HT1080 (cell line): Measurements from ENCODE around the gene TERT. TPM values are rescaled to one million over a fixed set of nuclear protein-coding genes. Genes with fewer than 3 reads are reported as not detected.
"Not testable (repeated sequence)": the region's sequence is repeated elsewhere in the genome, so short reads cannot be mapped to it uniquely, and the experiment has no call there.

ENCODE experiments used
- DNase-seq: peaks from one replicate; pipeline ENCODE4 v3.0.0-alpha.2; 2015; ENCODE audit warnings: low read depth
- total RNA-seq: library from RNA; depleted of rRNA; stranded (reverse); fragments of >200 nt; shearing (Covaris generic); gene quantifications from 2 replicates; pipeline ENCODE4 v1.2.3, GENCODE V29; 2014

TERT gene
- total RNA-seq, 1 experiment from 2014 or later: 10.5 TPM

- no peak for DNase-seq
These were observed 52.0 kb downstream of the TERT start for GRCh38 chr5:1242733-1243486.

DNA sequence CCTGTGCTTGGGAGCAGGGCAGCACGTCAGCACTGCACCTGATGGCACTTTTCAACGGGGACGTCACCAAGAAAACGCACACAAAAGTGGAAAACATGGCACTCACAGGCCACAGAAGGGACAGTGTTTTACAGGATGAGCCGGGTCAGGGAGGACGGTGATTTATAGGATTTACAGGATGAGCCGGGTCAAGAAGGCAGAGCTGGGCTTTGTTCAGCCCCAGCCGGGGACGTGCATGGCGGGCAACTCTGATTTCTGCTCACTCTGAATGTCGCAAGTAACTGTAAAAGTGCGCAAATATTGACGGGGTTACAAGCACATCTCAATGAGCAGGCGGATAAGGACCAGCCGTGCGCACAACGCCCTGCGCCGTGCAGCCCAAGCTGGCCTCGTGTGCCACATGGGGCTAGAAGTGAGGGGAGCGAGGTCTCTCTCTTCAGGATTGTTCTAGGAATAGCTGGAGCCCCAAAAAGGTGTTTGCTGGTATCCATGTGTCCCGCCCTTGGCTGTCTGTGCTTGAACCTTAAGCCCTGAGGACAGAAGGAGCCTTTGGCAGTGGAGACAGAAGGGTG lies 53.3 kb downstream of the TERT start:
- DNase-seq: no peak

DNA sequence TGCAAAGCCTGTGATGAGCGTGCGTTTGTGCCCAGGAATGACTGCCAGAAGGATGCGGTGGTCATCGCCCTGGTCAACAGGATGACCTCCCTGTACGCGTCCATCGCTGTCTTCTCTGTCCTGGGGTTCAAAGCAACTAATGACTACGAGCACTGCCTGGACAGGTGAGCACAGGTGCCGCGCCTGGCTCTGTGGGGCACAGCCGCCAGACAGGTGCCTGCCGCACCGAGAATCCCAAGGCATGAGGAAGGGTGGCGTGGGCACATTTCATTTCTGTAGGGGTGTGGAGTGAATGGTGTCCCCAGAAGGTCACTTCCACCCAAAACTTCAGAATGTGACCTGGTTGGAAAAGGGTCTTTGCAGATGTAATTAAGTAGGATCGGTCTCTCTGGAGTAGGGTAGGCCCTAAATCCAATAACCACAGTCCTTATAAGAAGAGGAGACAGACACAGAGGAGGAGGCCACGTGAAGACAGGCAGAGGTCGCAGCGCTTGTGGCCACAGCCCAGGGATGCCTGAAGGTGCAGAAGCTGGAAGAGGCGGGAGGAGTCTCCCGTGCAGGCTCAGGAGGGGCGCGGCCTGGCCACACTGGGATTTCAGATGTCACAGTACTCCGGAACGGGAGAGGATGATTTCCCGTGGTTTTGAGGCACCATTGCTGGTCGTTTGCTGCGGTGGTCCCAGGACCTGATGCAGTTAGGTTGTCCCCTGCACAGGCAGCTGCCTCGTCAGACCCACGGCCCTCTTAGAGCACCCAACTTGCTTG lies 54.2 kb downstream of the TERT start:
- DNase-seq: no peak

DNA sequence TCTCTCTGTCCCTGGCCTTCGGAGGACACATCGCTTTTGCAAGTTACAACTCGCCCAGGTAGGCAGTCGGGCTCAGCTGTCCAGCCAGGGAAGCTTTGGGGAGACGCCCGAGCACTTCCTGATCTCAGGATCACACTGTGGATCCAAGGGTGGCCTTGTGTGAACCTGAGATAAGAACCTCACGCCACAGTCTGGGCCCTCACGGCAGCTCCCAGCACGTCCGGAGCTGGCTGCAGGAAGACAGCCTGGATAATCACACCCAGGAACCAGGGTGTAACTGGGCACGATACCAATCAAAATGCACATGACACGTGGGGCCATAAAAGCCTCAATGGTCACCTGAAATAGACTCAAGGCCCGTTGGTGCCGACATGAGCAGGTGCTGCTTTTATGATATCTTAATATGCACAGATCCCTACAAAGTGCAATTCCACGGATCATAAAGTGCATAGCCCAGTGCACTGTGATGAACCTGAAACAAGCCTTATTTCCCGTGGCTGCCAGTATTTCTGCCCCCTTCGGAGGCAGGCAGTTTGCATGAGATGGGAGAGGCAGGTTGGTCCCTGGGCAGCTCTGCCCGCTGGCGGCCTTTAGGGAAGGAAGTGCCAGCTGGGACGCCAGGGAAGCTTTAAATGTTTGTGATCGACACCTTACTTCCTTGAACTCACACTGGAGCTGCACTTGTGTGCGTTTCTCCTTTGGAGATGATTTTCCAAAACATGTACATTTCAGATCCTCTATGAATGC lies 55.2 kb downstream of the TERT start:
- DNase-seq: no peak

GRCh38 chr5:1235838-1236237 lies 59.0 kb downstream of the TERT start:
- no peak for DNase-seq

- DNase-seq: no peak
These were observed 59.5 kb downstream of the TERT start for GRCh38 chr5:1235379-1235778.

DNA sequence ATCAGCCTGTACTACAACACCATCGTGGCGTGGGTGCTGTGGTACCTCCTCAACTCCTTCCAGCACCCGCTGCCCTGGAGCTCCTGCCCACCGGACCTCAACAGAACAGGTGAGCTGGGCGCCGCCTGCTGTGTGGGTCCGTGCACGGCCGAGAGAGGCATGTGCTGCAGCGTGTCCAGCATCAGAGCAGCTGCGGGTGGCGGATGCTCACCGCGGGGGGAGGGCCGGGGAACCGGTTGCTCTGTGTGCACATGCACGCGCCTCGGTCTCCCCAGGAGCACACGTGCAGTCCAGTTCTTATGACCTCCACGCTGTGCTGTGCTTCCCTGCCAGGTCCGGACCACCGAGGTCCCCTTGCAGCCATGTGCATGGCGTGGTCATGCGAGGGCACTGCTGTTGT lies 62.1 kb downstream of the TERT start:
- DNase-seq: no peak

- no peak for DNase-seq
These were observed 63.4 kb downstream of the TERT start for GRCh38 chr5:1231354-1231905.

- no peak for DNase-seq
These were observed 64.3 kb downstream of the TERT start for GRCh38 chr5:1230551-1230950.

DNA sequence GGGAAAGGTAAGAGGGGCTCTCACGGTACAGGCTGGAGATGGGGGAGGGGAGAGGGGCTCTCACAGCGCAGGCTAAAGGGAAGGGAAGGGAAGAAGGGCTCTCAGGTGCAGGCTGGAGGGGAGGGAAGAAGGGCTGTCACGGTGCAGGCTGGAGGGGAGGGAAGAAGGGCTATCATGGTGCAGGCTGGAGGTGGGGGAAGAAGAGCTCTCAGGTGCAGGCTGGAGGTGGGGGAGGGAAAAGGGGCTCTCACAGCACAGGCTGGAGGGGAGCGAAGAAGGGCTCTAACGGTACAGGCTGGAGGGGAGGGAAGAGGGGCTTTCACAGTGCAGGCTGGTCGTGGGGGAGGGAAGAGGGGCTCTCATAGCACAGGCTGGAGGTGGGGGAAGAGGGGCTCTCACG lies 65.0 kb downstream of the TERT start:
- DNase-seq: no peak

GRCh38 chr5:1229023-1229422 lies 65.8 kb downstream of the TERT start:
- not testable (repeated sequence) for DNase-seq

GRCh38 chr5:1228120-1228519 lies 66.7 kb downstream of the TERT start:
- DNase-seq: no peak

GRCh38 chr5:1227667-1228066 lies 67.2 kb downstream of the TERT start:
- peak; percentile 82 for DNase-seq

DNA sequence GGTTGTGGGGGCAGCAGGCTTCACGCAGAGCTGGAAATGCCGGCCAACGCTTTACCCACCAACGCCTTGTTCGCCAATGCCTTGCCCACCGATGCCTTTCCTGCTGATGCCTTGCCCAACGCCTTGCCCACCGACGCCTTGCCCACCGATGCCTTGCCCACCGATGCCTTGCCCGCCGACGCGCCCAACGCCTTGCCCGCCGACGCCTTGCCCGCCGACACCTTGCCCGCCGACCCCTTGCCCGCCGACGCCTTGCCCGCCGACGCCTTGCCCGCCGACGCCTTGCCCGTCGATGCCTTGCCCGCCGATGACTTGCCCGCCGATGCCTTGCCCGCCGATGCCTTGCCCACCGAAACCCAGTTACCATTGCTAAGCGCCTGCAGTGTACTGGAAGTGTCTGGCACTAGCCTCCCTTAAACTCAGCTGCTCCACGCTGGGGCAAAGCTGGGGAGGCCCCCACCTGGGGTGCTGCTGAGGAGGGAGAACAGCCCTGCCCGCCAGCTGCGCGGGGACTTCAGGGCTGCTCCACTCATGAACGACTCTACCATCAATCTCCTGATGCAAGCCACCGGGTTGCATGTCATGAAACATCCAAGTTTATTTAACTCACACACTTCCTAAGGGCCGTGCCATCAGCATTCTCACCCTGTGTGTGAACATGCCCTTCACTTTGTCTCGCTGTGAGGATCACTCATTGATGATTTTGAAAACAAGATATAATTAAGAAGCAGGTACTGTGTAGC lies 67.9 kb downstream of the TERT start:
- DNase-seq: no peak

GRCh38 chr5:1226231-1226630 lies 68.6 kb downstream of the TERT start:
- DNase-seq: no peak

- DNase-seq: no peak
These were observed 69.8 kb downstream of the TERT start, which contains the start of gene SLC6A18 for GRCh38 chr5:1225081-1225480. Gene SLC6A18 (plus strand): TSS chr5:1225381. CDS start chr5:1225478, 97 bp downstream.

- no peak for DNase-seq
These were observed 70.2 kb downstream of the TERT start for GRCh38 chr5:1224631-1225030.

GRCh38 chr5:1223278-1223670 lies 71.6 kb downstream of the TERT start:
- no peak for DNase-seq

DNA sequence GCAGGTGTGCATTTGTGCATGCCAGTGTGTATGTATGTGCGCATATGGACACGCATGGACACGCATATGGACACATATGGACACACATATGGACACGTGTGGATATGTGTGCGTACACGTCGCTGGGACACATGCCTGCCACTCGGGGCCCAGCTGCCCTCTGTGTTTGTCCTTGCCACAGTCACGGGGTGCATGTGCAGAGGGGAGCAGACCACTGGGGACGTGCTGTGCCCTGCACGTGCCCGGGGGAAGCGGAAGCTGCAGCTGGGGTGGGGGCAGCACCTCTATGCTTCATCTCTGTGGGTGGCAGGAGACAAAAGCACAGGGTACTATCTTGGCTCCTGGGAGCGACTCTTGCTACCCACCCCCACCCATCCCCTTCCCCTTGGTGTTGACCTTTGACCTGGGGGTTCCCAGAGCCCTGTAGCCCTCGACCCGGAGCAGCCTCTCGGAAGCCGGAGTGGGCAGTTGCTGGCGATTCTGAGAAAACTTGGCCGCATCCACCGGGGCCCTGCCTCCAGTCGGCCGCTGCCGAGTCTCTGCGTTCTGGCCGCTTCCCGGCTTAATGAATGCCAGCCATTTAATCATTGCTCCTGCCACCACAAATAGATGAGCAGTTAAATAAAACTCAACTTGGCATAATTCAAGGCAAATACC lies 72.1 kb downstream of the TERT start:
- no peak for DNase-seq

GRCh38 chr5:1222147-1222546 lies 72.7 kb downstream of the TERT start:
- no peak for DNase-seq
